Measurements from ENCODE around the gene OR52E4.

- no peak for TF ChIP-seq IRF4 (IDR thresholded peaks at IDR 0.05; ENCODE audit: low read depth, low read length)
- TF ChIP-seq CBX5 (IDR thresholded peaks at IDR 0.05; ENCODE audit: low read depth), result no peak
- no peak for TF ChIP-seq ZNF274 (IDR thresholded peaks at IDR 0.05; ENCODE audit: insufficient read depth, insufficient read length)
- TF ChIP-seq IRF3 (IDR thresholded peaks at IDR 0.05), result no peak
- TF ChIP-seq MXI1 (IDR thresholded peaks at IDR 0.05; ENCODE audit: low read depth, low read length), result no peak
- TF ChIP-seq RCOR1 (conservative IDR thresholded peaks at IDR 0.05; ENCODE audit: low read depth, low read length), result no peak
- TF ChIP-seq RFX5 (IDR thresholded peaks at IDR 0.05; ENCODE audit: low read depth, low read length), result no peak
- TF ChIP-seq RBBP5 (conservative IDR thresholded peaks at IDR 0.05), result no peak
These were observed 43.4 kb downstream of the OR52E4 start for GRCh38 chr11:5923794-5924193.

Data from GM12878 (cell line).